ENCODE results near the gene SLC45A2. TPM values are rescaled to one million over a fixed set of nuclear protein-coding genes. Genes with fewer than 3 reads are reported as not detected.
"Not testable (repeated sequence)": the region's sequence is repeated elsewhere in the genome, so short reads cannot be mapped to it uniquely, and the experiment has no call there.

Gene SLC45A2
- total RNA-seq, 1 experiment from 2014 or later: 0.28 TPM

DNA sequence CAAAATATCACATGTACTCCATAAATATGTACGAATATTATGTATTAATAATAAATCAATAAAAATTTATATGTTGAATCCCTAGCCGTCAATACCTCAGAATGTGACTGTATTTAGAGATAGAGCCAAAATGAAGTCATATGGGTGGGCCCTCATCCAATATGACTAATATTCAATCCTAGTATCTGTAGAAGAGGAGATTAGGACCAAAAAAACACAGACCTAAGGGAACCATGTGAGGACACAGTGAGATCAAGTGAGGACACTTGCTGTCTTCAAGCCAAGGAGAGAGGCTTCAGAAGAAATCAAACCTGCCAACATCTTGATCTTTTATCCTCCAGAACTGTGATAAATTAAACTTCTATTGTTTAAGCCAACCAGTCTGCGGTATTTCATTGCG lies 27.0 kb upstream of the SLC45A2 start:
- CTCF ChIA-PET: no interaction called here
- POLR2A ChIA-PET (ENCODE audit: low non-redundant PET): no interaction called here

DNA sequence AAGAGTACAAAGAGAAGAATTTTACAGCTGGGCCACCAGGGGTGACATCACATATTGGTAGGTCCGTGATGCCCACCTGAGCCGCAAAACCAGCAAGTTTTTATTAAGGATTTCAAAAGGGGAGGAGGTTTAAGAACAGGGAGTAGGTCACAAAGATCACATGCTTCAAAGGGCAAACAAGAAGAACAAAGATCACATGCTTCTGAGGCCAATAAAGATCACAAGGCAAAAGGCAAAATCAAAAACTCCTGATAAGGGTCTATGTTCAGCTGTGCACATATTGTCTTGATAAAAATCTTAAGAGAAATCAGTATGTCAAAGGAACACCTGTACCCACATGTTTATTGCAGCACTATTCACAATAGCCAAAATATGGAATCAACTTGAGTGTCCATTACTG lies 25.7 kb upstream of the SLC45A2 start:
- H3K4me3 ChIP-seq (ENCODE audit: low read depth, low read length, poor library complexity, severe bottlenecking); H3K9me3 ChIP-seq (ENCODE audit: low read depth, low read length, poor library complexity, severe bottlenecking); H3K27ac ChIP-seq (ENCODE audit: low read depth, low read length, poor library complexity, severe bottlenecking); H3K27me3 ChIP-seq (replicated peaks; ENCODE audit: insufficient read depth, low read depth, low read length, poor library complexity); DNase-seq (ENCODE audit: low spot score); intact Hi-C loops (cut with micrococcal nuclease; ENCODE audit: unreplicated experiment); H3K36me3 ChIP-seq (ENCODE audit: insufficient read depth, low read length, poor library complexity, severe bottlenecking); CTCF ChIA-PET; BruUV-seq (replicated peaks); POLR2A ChIA-PET (ENCODE audit: low non-redundant PET): not testable (repeated sequence)
- H3K4me1 ChIP-seq (ENCODE audit: insufficient read depth, low read length, poor library complexity, severe bottlenecking): peaks cover 13% of the 10 kb centered on the region

More for the DNA sequence above, 27.0 kb upstream of the SLC45A2 start:
- Histone ChIP-seq H3K27ac (ENCODE audit: low read depth, low read length, poor library complexity, severe bottlenecking) (no peak overlapping the region), H3K4me3 (ENCODE audit: low read depth, low read length, poor library complexity, severe bottlenecking) (no peak overlapping the region), H3K4me1 (ENCODE audit: insufficient read depth, low read length, poor library complexity, severe bottlenecking) (peaks cover 13% of the 10 kb centered on the region), H3K9me3 (ENCODE audit: low read depth, low read length, poor library complexity, severe bottlenecking) (no peaks in the 10 kb centered on the region), H3K36me3 (ENCODE audit: insufficient read depth, low read length, poor library complexity, severe bottlenecking) (no peaks in the 10 kb centered on the region), H3K27me3 (replicated peaks; ENCODE audit: insufficient read depth, low read depth, low read length, poor library complexity) (no peaks in the 10 kb centered on the region)
- DNase-seq (ENCODE audit: low spot score): no peak
- TF ChIP-seq, protein P1, sequence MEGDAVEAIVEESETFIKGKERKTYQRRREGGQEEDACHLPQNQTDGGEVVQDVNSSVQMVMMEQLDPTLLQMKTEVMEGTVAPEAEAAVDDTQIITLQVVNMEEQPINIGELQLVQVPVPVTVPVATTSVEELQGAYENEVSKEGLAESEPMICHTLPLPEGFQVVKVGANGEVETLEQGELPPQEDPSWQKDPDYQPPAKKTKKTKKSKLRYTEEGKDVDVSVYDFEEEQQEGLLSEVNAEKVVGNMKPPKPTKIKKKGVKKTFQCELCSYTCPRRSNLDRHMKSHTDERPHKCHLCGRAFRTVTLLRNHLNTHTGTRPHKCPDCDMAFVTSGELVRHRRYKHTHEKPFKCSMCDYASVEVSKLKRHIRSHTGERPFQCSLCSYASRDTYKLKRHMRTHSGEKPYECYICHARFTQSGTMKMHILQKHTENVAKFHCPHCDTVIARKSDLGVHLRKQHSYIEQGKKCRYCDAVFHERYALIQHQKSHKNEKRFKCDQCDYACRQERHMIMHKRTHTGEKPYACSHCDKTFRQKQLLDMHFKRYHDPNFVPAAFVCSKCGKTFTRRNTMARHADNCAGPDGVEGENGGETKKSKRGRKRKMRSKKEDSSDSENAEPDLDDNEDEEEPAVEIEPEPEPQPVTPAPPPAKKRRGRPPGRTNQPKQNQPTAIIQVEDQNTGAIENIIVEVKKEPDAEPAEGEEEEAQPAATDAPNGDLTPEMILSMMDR (conservative IDR thresholded peaks at IDR 0.05; ENCODE audit: low read depth, low read length): no peak
- no peak for TF ChIP-seq EZH2 (IDR thresholded peaks at IDR 0.05; ENCODE audit: borderline replicate concordance, low read depth, low read length, poor library complexity, severe bottlenecking)
- intact Hi-C loops (cut with micrococcal nuclease; ENCODE audit: unreplicated experiment): no loop called here
- no TSS peak for BruUV-seq (replicated peaks)

DNA sequence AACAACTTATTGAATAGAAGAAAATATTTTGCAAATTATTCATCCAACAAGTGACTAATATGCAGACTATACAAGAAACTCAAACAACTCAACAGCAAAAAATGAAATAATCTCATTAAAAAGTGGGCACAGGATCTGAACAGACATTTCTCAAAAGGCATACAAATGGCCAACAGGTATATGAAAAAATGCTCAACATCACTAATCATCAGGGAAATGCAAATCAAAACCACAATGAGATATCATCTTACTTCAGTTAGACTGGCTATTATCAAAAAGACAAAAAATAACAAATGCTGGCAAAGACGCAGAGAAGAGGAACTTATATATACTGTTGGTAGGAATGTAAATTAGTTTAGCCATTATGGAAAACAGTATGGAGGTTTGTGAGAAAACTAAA lies 25.1 kb upstream of the SLC45A2 start:
- CTCF ChIA-PET: no interaction called here
- POLR2A ChIA-PET (ENCODE audit: low non-redundant PET): no interaction called here
- Histone ChIP-seq H3K27ac (ENCODE audit: low read depth, low read length, poor library complexity, severe bottlenecking) (no peak overlapping the region), H3K9me3 (ENCODE audit: low read depth, low read length, poor library complexity, severe bottlenecking) (no peaks in the 10 kb centered on the region), H3K36me3 (ENCODE audit: insufficient read depth, low read length, poor library complexity, severe bottlenecking) (no peaks in the 10 kb centered on the region), H3K27me3 (replicated peaks; ENCODE audit: insufficient read depth, low read depth, low read length, poor library complexity) (no peaks in the 10 kb centered on the region), H3K4me3 (ENCODE audit: low read depth, low read length, poor library complexity, severe bottlenecking) (no peak overlapping the region), H3K4me1 (ENCODE audit: insufficient read depth, low read length, poor library complexity, severe bottlenecking) (peaks cover 13% of the 10 kb centered on the region)
- BruUV-seq (replicated peaks): no TSS peak
- intact Hi-C loops (cut with micrococcal nuclease; ENCODE audit: unreplicated experiment): no loop called here
- TF ChIP-seq, protein P1 (conservative IDR thresholded peaks at IDR 0.05; ENCODE audit: low read depth, low read length): no peak
- TF ChIP-seq EZH2 (IDR thresholded peaks at IDR 0.05; ENCODE audit: borderline replicate concordance, low read depth, low read length, poor library complexity, severe bottlenecking): no peak
- no peak for DNase-seq (ENCODE audit: low spot score)

DNA sequence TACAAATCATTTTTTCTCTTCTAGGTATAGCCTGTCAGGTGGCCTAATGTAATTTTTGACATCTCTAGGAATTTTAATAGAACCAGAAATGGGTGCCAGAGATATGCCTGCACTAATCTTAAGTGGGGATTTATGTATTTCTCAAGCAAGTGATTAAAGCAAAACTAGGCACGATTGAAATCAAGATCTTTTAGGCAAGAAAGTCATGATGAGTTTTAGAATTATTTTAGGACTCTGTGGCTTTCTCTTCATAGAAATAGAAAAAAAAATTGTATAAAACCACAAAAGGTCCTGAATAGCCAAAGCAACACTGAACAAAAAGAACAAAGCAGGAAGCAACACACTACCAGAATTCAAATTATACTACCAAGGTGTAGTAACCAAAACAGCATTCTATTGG lies 24.3 kb upstream of the SLC45A2 start:
- peaks cover 13% of the 10 kb centered on the region for H3K4me1 ChIP-seq (ENCODE audit: insufficient read depth, low read length, poor library complexity, severe bottlenecking)
- ChIA-PET CTCF (no interaction called here), POLR2A (ENCODE audit: low non-redundant PET) (no interaction called here)
- H3K36me3 ChIP-seq (ENCODE audit: insufficient read depth, low read length, poor library complexity, severe bottlenecking): no peaks in the 10 kb centered on the region
- H3K27me3 ChIP-seq (replicated peaks; ENCODE audit: insufficient read depth, low read depth, low read length, poor library complexity): no peaks in the 10 kb centered on the region
- no peaks in the 10 kb centered on the region for H3K9me3 ChIP-seq (ENCODE audit: low read depth, low read length, poor library complexity, severe bottlenecking)
- intact Hi-C loops (cut with micrococcal nuclease; ENCODE audit: unreplicated experiment): no loop called here
- BruUV-seq (replicated peaks): no TSS peak
- TF ChIP-seq EZH2 (IDR thresholded peaks at IDR 0.05; ENCODE audit: borderline replicate concordance, low read depth, low read length, poor library complexity, severe bottlenecking): no peak
- TF ChIP-seq, protein P1 (conservative IDR thresholded peaks at IDR 0.05; ENCODE audit: low read depth, low read length): no peak
- peak overlapping the region; percentile 82 for H3K27ac ChIP-seq (ENCODE audit: low read depth, low read length, poor library complexity, severe bottlenecking)
- peak overlapping the region; percentile 77 for H3K4me3 ChIP-seq (ENCODE audit: low read depth, low read length, poor library complexity, severe bottlenecking)
- no peak for DNase-seq (ENCODE audit: low spot score)

All from A673 (cell line).